ENCODE data around the gene ADAMTS2. TPM values are rescaled to one million over a fixed set of nuclear protein-coding genes. Genes with fewer than 3 reads are reported as not detected.
"Not testable (repeated sequence)": the region's sequence is repeated elsewhere in the genome, so short reads cannot be mapped to it uniquely, and the experiment has no call there.

The ADAMTS2 gene
- polyA plus RNA-seq, 1 donor, result 5.9 TPM

GRCh38 chr5:179118338-179118737 is 226.9 kb downstream of the ADAMTS2 start:
- H3K36me3 ChIP-seq (ENCODE audit: control insufficient read depth, insufficient read depth, low read length), result no peaks in the 10 kb centered on the region
- no peaks in the 10 kb centered on the region for H3K4me1 ChIP-seq (ENCODE audit: control insufficient read depth, insufficient read depth, low read length)
- H3K4me3 ChIP-seq (ENCODE audit: low read length), result no peak overlapping the region
- WGBS (ENCODE audit: insufficient coverage, low lambda C conversion rate), result 67% methylated on average over 1 of the region's 4 CpGs
- H3K9me3 ChIP-seq (ENCODE audit: control insufficient read depth, low read depth, low read length), result peaks cover 30% of the 10 kb centered on the region
- no peaks in the 10 kb centered on the region for H3K27me3 ChIP-seq (ENCODE audit: control insufficient read depth, insufficient read depth, low read length)
- H3K27ac ChIP-seq (ENCODE audit: low read length), result no peak overlapping the region
- DNase-seq, result no peak

- no peak overlapping the region for H3K27ac ChIP-seq (ENCODE audit: low read length)
- H3K9me3 ChIP-seq (ENCODE audit: control insufficient read depth, low read depth, low read length), result peaks cover 19% of the 10 kb centered on the region
- no peak for DNase-seq
- no peaks in the 10 kb centered on the region for H3K27me3 ChIP-seq (ENCODE audit: control insufficient read depth, insufficient read depth, low read length)
- H3K4me3 ChIP-seq (ENCODE audit: low read length), result no peak overlapping the region
- H3K36me3 ChIP-seq (ENCODE audit: control insufficient read depth, insufficient read depth, low read length), result no peaks in the 10 kb centered on the region
- WGBS (ENCODE audit: insufficient coverage, low lambda C conversion rate), result no CpG with 5 or more reads among the region's 9 CpGs
- no peaks in the 10 kb centered on the region for H3K4me1 ChIP-seq (ENCODE audit: control insufficient read depth, insufficient read depth, low read length)
These were observed 229.3 kb downstream of the ADAMTS2 start for GRCh38 chr5:179115845-179116524.

- Histone ChIP-seq H3K9me3 (ENCODE audit: control insufficient read depth, low read depth, low read length) (peaks cover 12% of the 10 kb centered on the region), H3K4me3 (ENCODE audit: low read length) (no peak overlapping the region), H3K4me1 (ENCODE audit: control insufficient read depth, insufficient read depth, low read length) (no peaks in the 10 kb centered on the region), H3K27me3 (ENCODE audit: control insufficient read depth, insufficient read depth, low read length) (no peaks in the 10 kb centered on the region), H3K27ac (ENCODE audit: low read length) (no peak overlapping the region), H3K36me3 (ENCODE audit: control insufficient read depth, insufficient read depth, low read length) (no peaks in the 10 kb centered on the region)
- WGBS (ENCODE audit: insufficient coverage, low lambda C conversion rate), result no CpG with 5 or more reads among the region's 5 CpGs
- DNase-seq, result no peak
These were observed 230.0 kb downstream of the ADAMTS2 start for GRCh38 chr5:179115307-179115706.

GRCh38 chr5:179114756-179115155 is 230.5 kb downstream of the ADAMTS2 start:
- DNase-seq, result no peak
- no peaks in the 10 kb centered on the region for H3K36me3 ChIP-seq (ENCODE audit: control insufficient read depth, insufficient read depth, low read length)
- peaks cover 11% of the 10 kb centered on the region for H3K9me3 ChIP-seq (ENCODE audit: control insufficient read depth, low read depth, low read length)
- no peaks in the 10 kb centered on the region for H3K27me3 ChIP-seq (ENCODE audit: control insufficient read depth, insufficient read depth, low read length)
- no peak overlapping the region for H3K4me3 ChIP-seq (ENCODE audit: low read length)
- no peaks in the 10 kb centered on the region for H3K4me1 ChIP-seq (ENCODE audit: control insufficient read depth, insufficient read depth, low read length)
- no peak overlapping the region for H3K27ac ChIP-seq (ENCODE audit: low read length)
- WGBS (ENCODE audit: insufficient coverage, low lambda C conversion rate), result 93% methylated on average over 3 of the region's 7 CpGs

- Histone ChIP-seq H3K4me1 (ENCODE audit: control insufficient read depth, insufficient read depth, low read length) (no peaks in the 10 kb centered on the region), H3K9me3 (ENCODE audit: control insufficient read depth, low read depth, low read length) (peaks cover 7% of the 10 kb centered on the region), H3K27me3 (ENCODE audit: control insufficient read depth, insufficient read depth, low read length) (no peaks in the 10 kb centered on the region), H3K36me3 (ENCODE audit: control insufficient read depth, insufficient read depth, low read length) (no peaks in the 10 kb centered on the region), H3K27ac (ENCODE audit: low read length) (no peak overlapping the region), H3K4me3 (ENCODE audit: low read length) (no peak overlapping the region)
- 90% methylated on average over 2 of the region's 12 CpGs for WGBS (ENCODE audit: insufficient coverage, low lambda C conversion rate)
- no peak for DNase-seq
These were observed 231.2 kb downstream of the ADAMTS2 start for GRCh38 chr5:179113945-179114641.

- no peak overlapping the region for H3K27ac ChIP-seq (ENCODE audit: low read length)
- H3K4me1 ChIP-seq (ENCODE audit: control insufficient read depth, insufficient read depth, low read length), result no peaks in the 10 kb centered on the region
- no peak overlapping the region for H3K4me3 ChIP-seq (ENCODE audit: low read length)
- DNase-seq, result no peak
- H3K27me3 ChIP-seq (ENCODE audit: control insufficient read depth, insufficient read depth, low read length), result no peaks in the 10 kb centered on the region
- WGBS (ENCODE audit: insufficient coverage, low lambda C conversion rate), result no CpG with 5 or more reads among the region's 13 CpGs
- H3K9me3 ChIP-seq (ENCODE audit: control insufficient read depth, low read depth, low read length), result peaks cover 7% of the 10 kb centered on the region
- no peaks in the 10 kb centered on the region for H3K36me3 ChIP-seq (ENCODE audit: control insufficient read depth, insufficient read depth, low read length)
These were observed 232.1 kb downstream of the ADAMTS2 start for GRCh38 chr5:179113143-179113530.

GRCh38 chr5:179112469-179113142 is 232.7 kb downstream of the ADAMTS2 start:
- H3K36me3 ChIP-seq (ENCODE audit: control insufficient read depth, insufficient read depth, low read length), result no peaks in the 10 kb centered on the region
- H3K27ac ChIP-seq (ENCODE audit: low read length), result no peak overlapping the region
- H3K4me1 ChIP-seq (ENCODE audit: control insufficient read depth, insufficient read depth, low read length), result no peaks in the 10 kb centered on the region
- WGBS (ENCODE audit: insufficient coverage, low lambda C conversion rate), result 85% methylated on average over 5 of the region's 12 CpGs
- no peaks in the 10 kb centered on the region for H3K27me3 ChIP-seq (ENCODE audit: control insufficient read depth, insufficient read depth, low read length)
- H3K9me3 ChIP-seq (ENCODE audit: control insufficient read depth, low read depth, low read length), result peaks cover 7% of the 10 kb centered on the region
- H3K4me3 ChIP-seq (ENCODE audit: low read length), result no peak overlapping the region
- no peak for DNase-seq

- Histone ChIP-seq H3K9me3 (ENCODE audit: control insufficient read depth, low read depth, low read length) (peaks cover 7% of the 10 kb centered on the region), H3K4me3 (ENCODE audit: low read length) (no peak overlapping the region), H3K27me3 (ENCODE audit: control insufficient read depth, insufficient read depth, low read length) (no peaks in the 10 kb centered on the region), H3K27ac (ENCODE audit: low read length) (no peak overlapping the region), H3K36me3 (ENCODE audit: control insufficient read depth, insufficient read depth, low read length) (no peaks in the 10 kb centered on the region), H3K4me1 (ENCODE audit: control insufficient read depth, insufficient read depth, low read length) (no peaks in the 10 kb centered on the region)
- no CpG with 5 or more reads among the region's 21 CpGs for WGBS (ENCODE audit: insufficient coverage, low lambda C conversion rate)
- no peak for DNase-seq
These were observed 233.7 kb downstream of the ADAMTS2 start for GRCh38 chr5:179111267-179112207.

- Histone ChIP-seq H3K4me1 (ENCODE audit: control insufficient read depth, insufficient read depth, low read length) (no peaks in the 10 kb centered on the region), H3K27ac (ENCODE audit: low read length) (no peak overlapping the region), H3K27me3 (ENCODE audit: control insufficient read depth, insufficient read depth, low read length) (no peaks in the 10 kb centered on the region), H3K36me3 (ENCODE audit: control insufficient read depth, insufficient read depth, low read length) (no peaks in the 10 kb centered on the region), H3K9me3 (ENCODE audit: control insufficient read depth, low read depth, low read length) (peaks cover 7% of the 10 kb centered on the region), H3K4me3 (ENCODE audit: low read length) (no peak overlapping the region)
- no peak for DNase-seq
- WGBS (ENCODE audit: insufficient coverage, low lambda C conversion rate), result no CpG with 5 or more reads among the region's 9 CpGs
These were observed 234.7 kb downstream of the ADAMTS2 start for GRCh38 chr5:179110528-179110927.

- not testable (repeated sequence) for H3K9me3 ChIP-seq (ENCODE audit: control insufficient read depth, low read depth, low read length); H3K27me3 ChIP-seq (ENCODE audit: control insufficient read depth, insufficient read depth, low read length); H3K36me3 ChIP-seq (ENCODE audit: control insufficient read depth, insufficient read depth, low read length); H3K4me3 ChIP-seq (ENCODE audit: low read length); DNase-seq; H3K27ac ChIP-seq (ENCODE audit: low read length); H3K4me1 ChIP-seq (ENCODE audit: control insufficient read depth, insufficient read depth, low read length)
- no CpG with 5 or more reads among the region's 17 CpGs for WGBS (ENCODE audit: insufficient coverage, low lambda C conversion rate)
These were observed 244.0 kb downstream of the ADAMTS2 start for GRCh38 chr5:179101282-179101681.
